Nucleus accumbens (tissue), 56 donors: ENCODE measurements around the gene FAM83F.
"Not testable (repeated sequence)": the region's sequence is repeated elsewhere in the genome, so short reads cannot be mapped to it uniquely, and the experiment has no call there.

Experiments used
- DNase-seq, 56 donors: peaks; one replicate each; lab custom pipeline; 2025; lab: John Stamatoyannopoulos, UW

The FAM83F gene

GRCh38 chr22:39994566-39995392, at the start of gene FAM83F:
FAM83F (plus strand) TSS chr22:39994954; CDS start chr22:39995043, 89 bp downstream.
- peak in 1 of 56 donors; percentile 9 for DNase-seq

DNA sequence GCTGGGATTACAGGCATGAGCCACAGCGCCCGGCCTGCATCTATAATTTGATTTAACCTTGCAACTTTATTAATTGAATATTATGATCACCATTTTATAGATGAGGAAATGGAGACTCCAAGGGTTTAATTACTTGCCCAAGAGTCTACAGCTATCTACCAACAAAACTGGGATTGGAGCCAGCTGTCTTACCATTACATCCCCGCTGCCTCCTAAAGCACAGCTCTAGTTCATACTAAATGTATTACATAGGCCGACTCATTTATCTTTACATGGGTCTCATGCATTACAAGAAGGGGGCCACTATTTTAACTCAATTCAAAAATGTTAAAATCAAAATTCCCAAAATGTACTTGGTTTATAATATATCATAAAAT, 48.6 kb upstream of the FAM83F start:
- DNase-seq = no peak

- DNase-seq = peak in 12 of 56 donors; percentile 4 to 39 (median 14)
Observed at GRCh38 chr22:39946503-39947219, 48.1 kb upstream of the FAM83F start.

DNA sequence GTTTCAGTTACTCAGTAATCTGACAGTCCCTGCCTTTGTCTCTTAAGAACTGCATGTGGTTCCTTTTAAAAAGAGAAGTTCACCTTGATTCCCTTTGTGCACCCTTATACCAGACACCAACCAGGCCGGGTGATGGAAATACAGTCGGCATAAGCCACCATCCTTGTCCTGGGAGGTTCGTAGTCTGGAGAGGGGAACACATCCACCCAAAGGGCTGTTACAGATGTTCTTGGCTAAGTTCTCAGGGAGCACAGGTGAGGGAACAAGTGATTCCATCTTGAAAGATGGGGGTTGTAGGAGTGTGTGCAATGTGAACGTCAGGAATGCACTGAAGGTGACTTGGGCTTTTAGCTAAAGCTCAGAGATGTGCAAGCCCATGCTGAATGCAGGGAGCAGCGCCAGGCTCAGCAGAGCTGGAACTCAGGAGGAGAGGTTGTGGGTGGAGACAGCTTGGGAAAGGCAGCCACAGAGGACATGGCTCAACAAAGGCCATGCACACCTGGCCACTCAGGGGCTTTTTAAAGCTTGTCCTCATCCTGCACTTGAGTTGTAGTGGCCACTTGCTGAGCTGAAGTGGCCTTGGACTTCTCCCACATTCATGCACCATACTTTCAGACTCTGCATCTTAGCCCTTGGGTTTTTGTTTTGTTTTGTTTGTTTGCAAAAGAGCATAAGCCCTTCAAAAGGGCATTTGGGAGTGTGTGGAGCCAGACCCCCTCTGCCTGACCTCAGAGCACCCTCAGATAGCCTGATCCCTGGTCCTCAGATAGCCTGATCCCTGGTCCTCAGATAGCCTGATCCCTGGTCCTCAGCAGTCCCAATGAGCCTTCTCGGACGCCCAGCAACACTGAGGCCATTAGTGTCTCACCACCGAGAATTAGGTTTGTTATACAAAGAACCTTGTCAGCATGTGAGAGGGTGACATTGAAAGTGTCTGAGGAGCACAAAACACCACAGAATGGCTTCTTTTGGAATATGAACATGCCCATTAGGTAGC, 47.2 kb upstream of the FAM83F start:
- no peak for DNase-seq

DNA sequence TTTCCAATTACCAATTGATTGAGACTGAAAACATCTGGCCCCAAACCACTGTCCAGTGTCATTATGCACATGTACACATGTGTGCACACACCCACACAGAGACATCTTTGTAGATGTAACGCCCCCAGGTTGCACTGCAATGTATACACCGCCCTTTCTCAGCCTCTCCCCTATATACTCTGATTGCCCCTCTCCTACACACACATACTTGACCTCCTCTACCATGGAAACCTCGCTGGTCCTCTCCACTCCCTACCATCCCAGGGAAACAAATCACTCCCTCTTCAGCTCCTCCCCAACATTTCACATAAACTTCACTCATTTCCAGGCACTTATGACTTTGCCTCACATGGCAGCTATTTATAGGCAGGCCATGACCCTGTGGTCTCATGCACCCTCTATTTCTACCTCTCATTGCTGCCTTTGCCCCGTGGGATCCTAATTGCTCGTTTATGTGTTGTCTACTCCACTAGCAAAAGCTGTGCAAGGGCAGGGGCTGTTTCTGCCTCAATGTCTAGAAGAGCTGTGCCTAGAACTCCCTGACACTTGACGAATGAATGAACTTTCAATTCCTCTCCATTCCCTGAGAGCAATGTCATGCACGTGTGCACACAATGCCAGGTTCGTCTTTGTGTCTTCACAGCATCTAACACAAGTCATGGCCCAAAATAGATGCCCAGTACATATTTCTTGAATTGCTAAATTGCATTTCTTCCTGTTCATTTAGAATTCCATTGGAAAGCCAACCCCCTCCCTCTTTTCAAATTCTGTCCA, 44.6 kb upstream of the FAM83F start:
- DNase-seq = no peak

DNA sequence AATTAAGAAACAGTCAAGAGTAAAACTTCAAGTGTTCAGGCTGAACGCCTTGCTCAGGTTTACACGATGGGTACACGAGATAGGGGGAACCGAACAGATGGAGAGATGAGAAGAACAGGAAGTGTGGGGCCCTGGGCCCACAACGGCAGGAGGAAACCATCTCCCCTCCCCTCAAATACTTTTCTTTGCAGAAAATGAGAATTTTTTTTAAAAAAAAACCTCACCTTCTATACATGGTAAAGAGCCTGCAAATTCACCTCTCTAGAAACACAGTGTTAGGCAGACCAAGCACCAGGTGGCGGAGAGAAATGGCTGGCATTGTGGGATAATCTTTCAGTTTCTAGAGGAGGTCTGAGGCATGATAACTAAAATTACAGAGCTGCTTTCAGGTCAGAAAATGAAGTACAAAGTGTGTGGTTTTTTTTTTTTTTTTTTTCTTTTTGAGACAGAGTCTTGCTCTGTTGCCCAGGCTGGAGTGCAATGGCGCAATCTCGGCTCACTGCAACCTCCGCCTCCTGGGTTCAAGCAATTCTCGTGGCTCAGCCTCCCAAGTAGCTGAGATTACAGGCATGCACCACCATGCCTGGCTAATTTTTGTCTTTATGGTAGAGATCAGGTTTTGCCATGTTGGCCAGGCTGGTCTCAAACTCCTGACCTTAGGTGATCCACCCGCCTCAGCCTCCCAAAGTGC, 43.0 kb upstream of the FAM83F start:
- DNase-seq = not testable (repeated sequence)

DNA sequence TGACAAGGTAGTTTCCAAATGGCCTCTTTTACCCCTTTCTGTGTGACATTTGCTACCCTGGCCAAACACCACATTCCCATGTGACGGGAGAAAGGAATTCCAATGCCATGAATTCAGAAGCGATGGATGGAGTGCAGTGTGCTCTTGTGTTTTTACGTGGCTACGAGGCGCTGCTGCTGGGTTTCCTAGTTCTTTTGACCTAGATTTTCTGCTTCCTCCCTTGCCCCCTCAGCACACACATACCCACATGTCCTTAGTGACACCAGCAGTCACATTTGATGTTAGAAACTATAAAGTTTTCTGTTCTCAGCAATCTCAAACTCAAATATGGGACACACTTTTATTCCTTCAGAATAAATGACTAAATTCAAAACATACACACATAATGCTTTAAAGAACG, 42.4 kb upstream of the FAM83F start:
- DNase-seq = no peak

GRCh38 chr22:39953101-39953500, 41.7 kb upstream of the FAM83F start:
- DNase-seq = no peak

GRCh38 chr22:39954584-39955055, 40.1 kb upstream of the FAM83F start:
- DNase-seq = peak in 1 of 56 donors; percentile 4

DNA sequence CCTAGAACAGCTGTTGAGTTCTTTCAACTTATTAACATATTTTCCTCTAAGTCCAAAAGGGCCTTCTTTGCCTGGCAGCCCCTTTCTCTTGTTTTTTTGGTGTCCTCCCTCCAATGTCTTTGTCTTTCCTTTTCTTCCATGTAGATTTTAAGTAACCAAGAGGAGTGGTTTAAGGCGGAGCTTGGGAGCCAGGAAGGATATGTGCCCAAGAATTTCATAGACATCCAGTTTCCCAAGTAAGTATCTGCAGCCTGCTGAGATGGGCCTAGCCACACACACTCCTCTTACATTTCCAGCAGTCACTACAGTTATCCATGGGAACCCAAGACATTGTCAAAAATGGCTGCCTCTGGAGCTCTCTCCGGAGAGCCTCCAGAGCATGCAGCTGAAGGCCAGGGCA, 39.1 kb upstream of the FAM83F start:
- DNase-seq = no peak

GRCh38 chr22:39956932-39957664, 37.7 kb upstream of the FAM83F start:
- DNase-seq = no peak

- no peak for DNase-seq
Observed at GRCh38 chr22:39958009-39958711, 36.6 kb upstream of the FAM83F start.

DNA sequence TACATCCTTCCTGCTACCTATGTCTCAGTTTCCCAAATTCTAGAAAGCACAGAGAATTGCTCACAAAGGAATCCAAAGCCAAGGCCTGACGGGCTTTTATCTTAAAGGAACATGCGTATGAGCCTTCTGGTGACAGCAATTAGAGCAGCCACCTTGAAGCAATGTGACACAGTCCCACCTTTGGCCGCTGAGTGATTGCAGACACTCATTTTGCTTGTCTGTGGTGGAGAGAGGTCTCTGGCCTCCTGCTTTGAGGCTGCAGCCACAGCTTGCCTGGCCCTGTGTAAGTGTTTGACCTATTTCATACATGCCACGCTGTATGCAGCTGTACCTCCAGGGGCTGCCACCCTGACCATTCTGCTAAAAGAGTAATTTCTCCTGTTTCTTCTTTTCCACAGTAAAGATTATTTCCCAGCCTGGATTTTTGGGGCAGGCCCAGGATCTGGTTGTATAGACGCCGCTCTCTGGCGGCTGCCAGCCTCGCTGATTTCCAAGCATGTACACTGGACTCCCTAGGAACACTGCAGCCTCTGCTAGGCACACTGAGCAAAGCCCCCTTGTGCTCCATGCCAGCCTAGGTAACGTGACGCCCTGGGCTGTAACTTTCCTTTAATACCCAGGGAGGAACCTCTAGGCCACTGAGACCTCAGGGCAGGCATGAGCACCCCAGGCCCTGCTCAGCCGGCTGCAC, 35.7 kb upstream of the FAM83F start:
- no peak for DNase-seq

DNA sequence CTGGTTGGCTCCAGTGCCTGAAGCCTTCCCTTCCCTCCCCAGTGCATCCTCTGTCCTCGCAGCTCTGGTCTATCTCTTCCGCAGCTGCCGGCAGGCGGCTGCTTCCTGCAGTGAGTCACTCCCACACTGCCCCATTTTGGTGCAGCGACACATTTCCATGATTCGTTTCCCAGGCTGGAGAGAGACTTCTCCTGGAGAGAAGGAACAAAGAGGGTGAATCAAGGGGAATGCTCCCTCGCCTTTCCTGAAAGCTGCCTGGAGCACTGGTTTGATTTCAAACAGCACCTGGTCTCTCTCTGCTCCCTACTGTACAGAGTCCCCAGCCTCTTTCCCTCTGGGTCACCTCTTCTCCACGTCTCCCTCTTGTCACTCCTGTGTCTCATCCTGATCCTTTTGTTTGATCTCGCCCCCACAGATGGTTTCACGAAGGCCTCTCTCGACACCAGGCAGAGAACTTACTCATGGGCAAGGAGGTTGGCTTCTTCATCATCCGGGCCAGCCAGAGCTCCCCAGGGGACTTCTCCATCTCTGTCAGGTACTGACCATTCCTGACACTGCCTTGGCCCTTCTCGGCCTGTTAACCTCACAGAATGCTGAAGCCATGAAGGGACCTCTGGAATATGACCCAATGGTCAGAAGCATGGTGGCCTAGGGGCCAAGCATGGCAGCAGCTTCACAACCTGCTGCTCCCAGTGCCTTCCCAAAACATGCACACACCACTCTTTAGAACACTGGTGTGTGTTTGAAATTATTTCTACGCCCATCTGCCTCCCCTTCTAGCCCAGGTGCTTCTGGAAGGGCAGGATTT, 34.9 kb upstream of the FAM83F start, which contains the start of gene TMA7B:
TMA7B (plus strand) TSS at position 758 of the 808 bp plus-strand sequence. CDS start 3,978 bp downstream, outside the sequence.
- DNase-seq = peak in 15 of 56 donors; percentile 2 to 46 (median 22)

GRCh38 chr22:39960791-39961746, 33.7 kb upstream of the FAM83F start:
- DNase-seq = no peak
